ENCODE results near the gene ZNF536.

DNA sequence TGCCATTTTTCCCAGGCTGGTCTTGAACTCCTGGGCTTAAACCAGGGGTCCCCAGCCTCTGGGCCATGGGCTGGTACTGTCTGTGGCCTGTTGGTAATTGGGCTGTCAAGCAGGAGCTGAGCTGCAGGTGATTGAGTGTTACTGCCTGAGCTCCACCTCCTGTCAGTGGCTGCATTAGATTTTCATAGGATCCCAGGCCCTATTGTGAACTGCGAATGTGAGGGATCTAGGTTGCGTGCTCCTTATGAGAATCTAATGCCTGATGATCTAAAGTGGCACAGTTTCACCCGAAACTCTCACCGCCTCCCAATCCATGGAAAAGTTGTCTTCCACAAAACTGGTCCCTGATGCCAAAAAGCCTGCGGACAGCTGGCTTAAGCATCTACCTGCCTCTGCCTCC, 16.6 kb upstream of the ZNF536 start:
- TF ChIP-seq CBX2 (IDR thresholded peaks at IDR 0.05; ENCODE audit: insufficient read depth, low read length, poor library complexity, severe bottlenecking) = no peak
- TF ChIP-seq ZNF239 (CRISPR knock-in tag; IDR thresholded peaks at IDR 0.05) = no peak
- TF ChIP-seq TRIM24 (IDR thresholded peaks at IDR 0.05) = no peak
- TF ChIP-seq MEIS2 (IDR thresholded peaks at IDR 0.05; ENCODE audit: partially characterized antibody) = no peak
- TF ChIP-seq, protein P1, sequence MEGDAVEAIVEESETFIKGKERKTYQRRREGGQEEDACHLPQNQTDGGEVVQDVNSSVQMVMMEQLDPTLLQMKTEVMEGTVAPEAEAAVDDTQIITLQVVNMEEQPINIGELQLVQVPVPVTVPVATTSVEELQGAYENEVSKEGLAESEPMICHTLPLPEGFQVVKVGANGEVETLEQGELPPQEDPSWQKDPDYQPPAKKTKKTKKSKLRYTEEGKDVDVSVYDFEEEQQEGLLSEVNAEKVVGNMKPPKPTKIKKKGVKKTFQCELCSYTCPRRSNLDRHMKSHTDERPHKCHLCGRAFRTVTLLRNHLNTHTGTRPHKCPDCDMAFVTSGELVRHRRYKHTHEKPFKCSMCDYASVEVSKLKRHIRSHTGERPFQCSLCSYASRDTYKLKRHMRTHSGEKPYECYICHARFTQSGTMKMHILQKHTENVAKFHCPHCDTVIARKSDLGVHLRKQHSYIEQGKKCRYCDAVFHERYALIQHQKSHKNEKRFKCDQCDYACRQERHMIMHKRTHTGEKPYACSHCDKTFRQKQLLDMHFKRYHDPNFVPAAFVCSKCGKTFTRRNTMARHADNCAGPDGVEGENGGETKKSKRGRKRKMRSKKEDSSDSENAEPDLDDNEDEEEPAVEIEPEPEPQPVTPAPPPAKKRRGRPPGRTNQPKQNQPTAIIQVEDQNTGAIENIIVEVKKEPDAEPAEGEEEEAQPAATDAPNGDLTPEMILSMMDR (IDR thresholded peaks at IDR 0.05 in 2 of 3, conservative IDR thresholded peaks at IDR 0.05 in 1 of 3; ENCODE audit: insufficient read depth in 2 of 3, low read depth in 1 of 3, low read length in 3 of 3) = no peak
- TF ChIP-seq POLR2A (conservative IDR thresholded peaks at IDR 0.05) = no peak
- no peak for TF ChIP-seq FIP1L1 (IDR thresholded peaks at IDR 0.05; ENCODE audit: low read depth, low read length, poor library complexity, severe bottlenecking)
- TF ChIP-seq, protein P2, sequence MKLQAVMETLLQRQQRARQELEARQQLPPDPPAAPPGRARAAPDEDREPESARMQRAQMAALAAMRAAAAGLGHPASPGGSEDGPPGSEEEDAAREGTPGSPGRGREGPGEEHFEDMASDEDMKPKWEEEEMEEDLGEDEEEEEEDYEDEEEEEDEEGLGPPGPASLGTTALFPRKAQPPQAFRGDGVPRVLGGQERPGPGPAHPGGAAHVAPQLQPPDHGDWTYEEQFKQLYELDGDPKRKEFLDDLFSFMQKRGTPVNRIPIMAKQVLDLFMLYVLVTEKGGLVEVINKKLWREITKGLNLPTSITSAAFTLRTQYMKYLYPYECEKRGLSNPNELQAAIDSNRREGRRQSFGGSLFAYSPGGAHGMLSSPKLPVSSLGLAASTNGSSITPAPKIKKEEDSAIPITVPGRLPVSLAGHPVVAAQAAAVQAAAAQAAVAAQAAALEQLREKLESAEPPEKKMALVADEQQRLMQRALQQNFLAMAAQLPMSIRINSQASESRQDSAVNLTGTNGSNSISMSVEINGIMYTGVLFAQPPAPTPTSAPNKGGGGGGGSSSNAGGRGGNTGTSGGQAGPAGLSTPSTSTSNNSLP (IDR thresholded peaks at IDR 0.05; ENCODE audit: borderline replicate concordance, low read depth, low read length) = no peak
- TF ChIP-seq FOXJ3 (CRISPR knock-in tag; IDR thresholded peaks at IDR 0.05) = no peak
- no peak for TF ChIP-seq ZNF668 (CRISPR knock-in tag; IDR thresholded peaks at IDR 0.05)
- no peak for TF ChIP-seq CBX5 (IDR thresholded peaks at IDR 0.05; ENCODE audit: borderline replicate concordance, low read depth)
- no peak for TF ChIP-seq TSC22D4 (tag; IDR thresholded peaks at IDR 0.05)
- no peak for TF ChIP-seq ZNF134 (CRISPR knock-in tag; conservative IDR thresholded peaks at IDR 0.05)
